ENCODE measurements around the gene NMT1.

NMT1 gene

DNA sequence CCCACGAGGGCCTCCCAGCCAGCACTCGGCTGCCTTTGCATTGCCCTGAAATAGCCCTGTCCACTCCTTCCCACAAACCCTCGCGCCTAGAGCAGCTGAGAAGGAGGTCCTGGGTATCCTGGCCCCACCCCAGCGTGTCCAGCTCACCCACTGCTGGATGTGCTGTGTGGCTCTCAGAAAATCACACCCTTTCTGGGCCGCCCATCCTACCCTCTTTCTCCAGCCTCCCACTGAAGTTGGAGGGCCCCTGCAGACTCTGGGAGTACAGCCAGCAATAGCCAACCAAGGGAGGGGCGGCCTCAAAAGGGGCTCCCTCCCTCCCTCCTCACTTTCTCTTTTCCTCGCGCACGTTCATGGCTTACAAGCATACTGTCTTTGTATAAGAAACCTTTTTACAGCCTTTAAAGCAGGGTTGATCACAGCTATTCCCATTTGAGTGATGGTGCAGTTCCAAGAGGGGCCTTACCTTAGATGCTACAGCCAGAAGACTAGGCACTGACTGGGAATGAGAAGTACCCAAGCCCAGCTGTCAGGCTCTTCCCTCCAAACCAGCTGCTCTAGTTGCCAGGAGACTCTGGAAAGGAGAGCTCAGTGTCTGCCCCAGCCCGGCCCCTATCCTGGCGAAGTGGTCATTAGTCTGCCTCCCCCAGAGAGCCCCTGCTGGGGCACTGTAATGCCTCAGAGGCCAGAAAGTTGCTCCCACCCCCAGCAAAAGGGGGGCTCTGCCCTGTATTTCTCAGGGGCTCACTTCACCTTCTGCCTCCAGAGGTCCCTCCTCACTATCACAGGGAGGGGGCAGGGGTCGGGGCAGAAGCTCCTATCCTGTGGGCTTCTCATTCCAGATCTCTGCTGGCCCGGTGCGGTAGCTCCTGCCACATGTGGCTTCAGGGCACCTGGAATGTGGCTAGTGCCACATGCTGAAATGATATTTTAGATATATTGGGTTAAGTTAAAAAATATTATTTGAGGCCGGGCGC lies 47.8 kb upstream of the NMT1 start (continued):
- TF ChIP-seq, protein P1, sequence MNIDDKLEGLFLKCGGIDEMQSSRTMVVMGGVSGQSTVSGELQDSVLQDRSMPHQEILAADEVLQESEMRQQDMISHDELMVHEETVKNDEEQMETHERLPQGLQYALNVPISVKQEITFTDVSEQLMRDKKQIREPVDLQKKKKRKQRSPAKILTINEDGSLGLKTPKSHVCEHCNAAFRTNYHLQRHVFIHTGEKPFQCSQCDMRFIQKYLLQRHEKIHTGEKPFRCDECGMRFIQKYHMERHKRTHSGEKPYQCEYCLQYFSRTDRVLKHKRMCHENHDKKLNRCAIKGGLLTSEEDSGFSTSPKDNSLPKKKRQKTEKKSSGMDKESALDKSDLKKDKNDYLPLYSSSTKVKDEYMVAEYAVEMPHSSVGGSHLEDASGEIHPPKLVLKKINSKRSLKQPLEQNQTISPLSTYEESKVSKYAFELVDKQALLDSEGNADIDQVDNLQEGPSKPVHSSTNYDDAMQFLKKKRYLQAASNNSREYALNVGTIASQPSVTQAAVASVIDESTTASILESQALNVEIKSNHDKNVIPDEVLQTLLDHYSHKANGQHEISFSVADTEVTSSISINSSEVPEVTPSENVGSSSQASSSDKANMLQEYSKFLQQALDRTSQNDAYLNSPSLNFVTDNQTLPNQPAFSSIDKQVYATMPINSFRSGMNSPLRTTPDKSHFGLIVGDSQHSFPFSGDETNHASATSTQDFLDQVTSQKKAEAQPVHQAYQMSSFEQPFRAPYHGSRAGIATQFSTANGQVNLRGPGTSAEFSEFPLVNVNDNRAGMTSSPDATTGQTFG (tag by site-specific recombination; IDR thresholded peaks at IDR 0.05; ENCODE audit: borderline replicate concordance), result no peak
- TF ChIP-seq ZNF404 (tag by site-specific recombination; IDR thresholded peaks at IDR 0.05) (no peak), ZNF596 (tag by site-specific recombination; IDR thresholded peaks at IDR 0.05) (no peak), ZNF768 (tag by site-specific recombination; IDR thresholded peaks at IDR 0.05) (peak; percentile 79; the same call in 1 of the 2 replicates), ZNF169 (tag by site-specific recombination; IDR thresholded peaks at IDR 0.05) (no peak), ZNF2 (tag by site-specific recombination; IDR thresholded peaks at IDR 0.05) (no peak), ZNF416 (tag by site-specific recombination; IDR thresholded peaks at IDR 0.05) (no peak), ZNF202 (tag by site-specific recombination; IDR thresholded peaks at IDR 0.05; ENCODE audit: borderline replicate concordance) (no peak), ZIC2 (tag by site-specific recombination; IDR thresholded peaks at IDR 0.05) (peak; percentile 40; the same call in 1 of the 2 replicates), ZNF660 (tag by site-specific recombination; IDR thresholded peaks at IDR 0.05) (no peak), ZNF558 (tag by site-specific recombination; IDR thresholded peaks at IDR 0.05) (no peak), ZNF239 (tag by site-specific recombination; IDR thresholded peaks at IDR 0.05) (no peak), ZNF747 (tag by site-specific recombination; IDR thresholded peaks at IDR 0.05) (no peak)
- TF ChIP-seq, protein P2, sequence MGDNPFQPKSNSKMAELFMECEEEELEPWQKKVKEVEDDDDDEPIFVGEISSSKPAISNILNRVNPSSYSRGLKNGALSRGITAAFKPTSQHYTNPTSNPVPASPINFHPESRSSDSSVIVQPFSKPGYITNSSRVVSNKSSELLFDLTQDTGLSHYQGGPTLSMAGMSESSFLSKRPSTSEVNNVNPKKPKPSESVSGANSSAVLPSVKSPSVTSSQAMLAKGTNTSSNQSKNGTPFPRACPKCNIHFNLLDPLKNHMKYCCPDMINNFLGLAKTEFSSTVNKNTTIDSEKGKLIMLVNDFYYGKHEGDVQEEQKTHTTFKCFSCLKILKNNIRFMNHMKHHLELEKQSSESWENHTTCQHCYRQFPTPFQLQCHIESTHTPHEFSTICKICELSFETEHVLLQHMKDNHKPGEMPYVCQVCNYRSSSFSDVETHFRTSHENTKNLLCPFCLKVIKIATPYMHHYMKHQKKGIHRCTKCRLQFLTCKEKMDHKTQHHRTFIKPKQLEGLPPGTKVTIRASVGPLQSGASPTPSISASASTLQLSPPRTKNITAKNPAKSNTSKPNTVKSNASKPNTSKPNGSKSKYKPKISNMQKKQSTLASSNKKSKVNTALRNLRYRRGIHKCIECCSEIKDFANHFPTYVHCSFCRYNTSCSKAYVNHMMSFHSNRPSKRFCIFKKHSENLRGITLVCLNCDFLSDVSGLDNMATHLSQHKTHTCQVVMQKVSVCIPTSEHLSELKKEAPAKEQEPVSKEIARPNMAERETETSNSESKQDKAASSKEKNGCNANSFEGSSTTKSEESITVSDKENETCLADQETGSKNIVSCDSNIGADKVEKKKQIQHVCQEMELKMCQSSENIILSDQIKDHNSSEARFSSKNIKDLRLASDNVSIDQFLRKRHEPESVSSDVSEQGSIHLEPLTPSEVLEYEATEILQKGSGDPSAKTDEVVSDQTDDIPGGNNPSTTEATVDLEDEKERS (tag by site-specific recombination; IDR thresholded peaks at IDR 0.05), result no peak

DNA sequence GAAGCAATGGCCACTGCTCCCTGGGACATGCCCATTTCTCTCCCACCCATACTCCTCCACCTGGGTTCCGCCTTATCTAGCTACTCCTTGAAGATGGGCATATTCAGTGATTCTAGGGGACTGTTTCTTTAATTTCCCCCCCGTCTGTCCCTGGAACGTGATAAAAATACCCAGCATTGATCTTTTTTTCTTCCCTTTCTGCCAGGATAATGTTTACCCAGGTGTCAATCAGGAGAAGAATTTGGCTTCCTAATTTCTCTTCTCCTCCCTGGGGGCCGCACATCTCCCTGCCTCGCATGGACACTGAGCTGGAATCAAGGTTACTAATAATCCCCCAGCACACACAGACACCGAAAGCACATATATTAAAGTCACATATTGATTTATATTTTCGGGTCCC lies 44.9 kb upstream of the NMT1 start:
- H3K4me3 ChIP-seq (ENCODE audit: low read depth, low read length), result no peak overlapping the region
- ChIA-PET POLR2A (interaction anchor here (0.8 kb wide), 1 partner anchor 48 kb away, joined by 3 read pairs; the partner anchor contains the start of gene C1QL1), CTCF (interaction anchor here (0.6 to 1.5 kb wide), 6 partner anchors 10 to 360 kb away, joined by 3 to 8 read pairs (median 4); partner anchors contain the start of genes C1QL1 and MEIOC)
- no peak overlapping the region for H3K27ac ChIP-seq (ENCODE audit: extremely low read depth, low read depth, low read length)
- no peaks in the 10 kb centered on the region for H3K9me3 ChIP-seq (ENCODE audit: control insufficient read depth, insufficient read depth, low read depth, low read length)
- H3K4me1 ChIP-seq (ENCODE audit: control insufficient read depth, insufficient read depth, low read length), result peaks cover 3% of the 10 kb centered on the region; the same call in 1 of the 2 replicates
- no peaks in the 10 kb centered on the region for H3K36me3 ChIP-seq (ENCODE audit: control insufficient read depth in 2 of 2, insufficient read depth in 1 of 2, low read length in 2 of 2)
- TF ChIP-seq ZNF624 (tag by site-specific recombination; IDR thresholded peaks at IDR 0.05) (no peak), KLF1 (tag by site-specific recombination; IDR thresholded peaks at IDR 0.05) (no peak), SALL2 (tag by site-specific recombination; IDR thresholded peaks at IDR 0.05; ENCODE audit: borderline replicate concordance) (no peak), ZNF510 (tag by site-specific recombination; IDR thresholded peaks at IDR 0.05; ENCODE audit: insufficient replicate concordance) (no peak), KLF7 (tag by site-specific recombination; IDR thresholded peaks at IDR 0.05; ENCODE audit: borderline replicate concordance) (no peak), ZNF747 (tag by site-specific recombination; IDR thresholded peaks at IDR 0.05) (no peak), MEIS1 (CRISPR knock-in tag; IDR thresholded peaks at IDR 0.05; ENCODE audit: borderline replicate concordance) (no peak), ZNF211 (tag by site-specific recombination; IDR thresholded peaks at IDR 0.05; ENCODE audit: low read depth) (no peak), ZNF629 (tag by site-specific recombination; IDR thresholded peaks at IDR 0.05) (no peak), ZNF433 (tag by site-specific recombination; IDR thresholded peaks at IDR 0.05; ENCODE audit: low read depth) (no peak)
- TF ChIP-seq, protein P2 (tag by site-specific recombination; IDR thresholded peaks at IDR 0.05), result no peak
- TF ChIP-seq, protein P3, sequence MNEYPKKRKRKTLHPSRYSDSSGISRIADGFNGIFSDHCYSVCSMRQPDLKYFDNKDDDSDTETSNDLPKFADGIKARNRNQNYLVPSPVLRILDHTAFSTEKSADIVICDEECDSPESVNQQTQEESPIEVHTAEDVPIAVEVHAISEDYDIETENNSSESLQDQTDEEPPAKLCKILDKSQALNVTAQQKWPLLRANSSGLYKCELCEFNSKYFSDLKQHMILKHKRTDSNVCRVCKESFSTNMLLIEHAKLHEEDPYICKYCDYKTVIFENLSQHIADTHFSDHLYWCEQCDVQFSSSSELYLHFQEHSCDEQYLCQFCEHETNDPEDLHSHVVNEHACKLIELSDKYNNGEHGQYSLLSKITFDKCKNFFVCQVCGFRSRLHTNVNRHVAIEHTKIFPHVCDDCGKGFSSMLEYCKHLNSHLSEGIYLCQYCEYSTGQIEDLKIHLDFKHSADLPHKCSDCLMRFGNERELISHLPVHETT (tag by site-specific recombination; IDR thresholded peaks at IDR 0.05), result no peak

Measured in HEK293 (cell line).